NCI-H1048 (cell line): ENCODE data around the gene PISD.
"Not testable (repeated sequence)": the region's sequence is repeated elsewhere in the genome, so short reads cannot be mapped to it uniquely, and the experiment has no call there.

Source experiments
- DNase-seq: peaks from one replicate; lab custom pipeline; 2025; lab: John Stamatoyannopoulos, UW

Gene PISD

GRCh38 chr22:31607696-31608095 is 54.3 kb downstream of the PISD start:
- DNase-seq = no peak

- DNase-seq = no peak
Observed at GRCh38 chr22:31605851-31606585, 56.0 kb downstream of the PISD start.

GRCh38 chr22:31604746-31605705 is 57.0 kb downstream of the PISD start:
- DNase-seq = no peak

- DNase-seq = no peak
Observed at GRCh38 chr22:31604137-31604705, 57.8 kb downstream of the PISD start.

GRCh38 chr22:31603574-31603973 is 58.4 kb downstream of the PISD start:
- no peak for DNase-seq

GRCh38 chr22:31603081-31603525 is 58.9 kb downstream of the PISD start:
- DNase-seq = no peak

- DNase-seq = no peak
Observed at GRCh38 chr22:31602259-31602952, 59.6 kb downstream of the PISD start.

- DNase-seq = no peak
Observed at GRCh38 chr22:31595271-31595670, 66.7 kb downstream of the PISD start.

GRCh38 chr22:31590161-31590560 is 71.9 kb downstream of the PISD start:
- DNase-seq = not testable (repeated sequence)

GRCh38 chr22:31588970-31589675 is 72.9 kb downstream of the PISD start:
- no peak for DNase-seq

GRCh38 chr22:31586137-31586920 is 75.7 kb downstream of the PISD start:
- no peak for DNase-seq

GRCh38 chr22:31585161-31585859 is 76.7 kb downstream of the PISD start:
- no peak for DNase-seq

- DNase-seq = no peak
Observed at GRCh38 chr22:31584804-31585160, 77.2 kb downstream of the PISD start.

GRCh38 chr22:31583861-31584485 is 78.0 kb downstream of the PISD start:
- DNase-seq = no peak

- no peak for DNase-seq
Observed at GRCh38 chr22:31579835-31580242, 82.2 kb downstream of the PISD start.

GRCh38 chr22:31578171-31578570 is 83.8 kb downstream of the PISD start:
- DNase-seq = no peak

- no peak for DNase-seq
Observed at GRCh38 chr22:31577711-31578110, 84.3 kb downstream of the PISD start.

GRCh38 chr22:31575190-31575589 is 86.8 kb downstream of the PISD start:
- DNase-seq = no peak

GRCh38 chr22:31574055-31574670 is 87.9 kb downstream of the PISD start:
- DNase-seq = no peak
